Activated naive CD8-positive, alpha-beta T cell treated with anti-CD3 and anti-CD28 coated beads, Interleukin-2, amount 50 U/mL, for 16 hours (primary cell): ENCODE measurements around the gene AK2.
"Not testable (repeated sequence)": the region's sequence is repeated elsewhere in the genome, so short reads cannot be mapped to it uniquely, and the experiment has no call there.

Source experiments
- DNase-seq: peaks from one replicate; pipeline ENCODE4 v3.0.0-alpha.2; 2020; ENCODE audit warnings: low read depth, low spot score

Gene AK2

GRCh38 chr1:33036526-33037503, at the start of gene AK2:
AK2 (minus strand) TSS chr1:33036883; CDS start chr1:33036828, 55 bp downstream.
- peak; percentile 84 for DNase-seq

GRCh38 chr1:33086384-33086850, 49.7 kb upstream of the AK2 start:
- DNase-seq = no peak

- no peak for DNase-seq
Measured at GRCh38 chr1:33085332-33085731, 48.6 kb upstream of the AK2 start.

- DNase-seq = no peak
Measured at GRCh38 chr1:33082575-33083108, 46.0 kb upstream of the AK2 start.

GRCh38 chr1:33081554-33082305, 45.0 kb upstream of the AK2 start:
- no peak for DNase-seq

- peak; percentile 94 for DNase-seq
Measured at GRCh38 chr1:33080885-33081553, 44.3 kb upstream of the AK2 start, which contains the start of gene AZIN2. AZIN2 (plus strand) TSS chr1:33081153; CDS start chr1:33082250, 1,097 bp downstream.

GRCh38 chr1:33080373-33080772, 43.7 kb upstream of the AK2 start:
- no peak for DNase-seq

GRCh38 chr1:33078030-33078591, 41.4 kb upstream of the AK2 start:
- DNase-seq = no peak

- DNase-seq = no peak
Measured at GRCh38 chr1:33074193-33074945, 37.7 kb upstream of the AK2 start.

- no peak for DNase-seq
Measured at GRCh38 chr1:33072707-33073106, 36.0 kb upstream of the AK2 start.

GRCh38 chr1:33070628-33071027, 33.9 kb upstream of the AK2 start:
- no peak for DNase-seq

GRCh38 chr1:33068108-33068507, 31.4 kb upstream of the AK2 start:
- DNase-seq = not testable (repeated sequence)

- DNase-seq = not testable (repeated sequence)
Measured at GRCh38 chr1:33066477-33066876, 29.8 kb upstream of the AK2 start.

GRCh38 chr1:33065301-33065700, 28.6 kb upstream of the AK2 start:
- DNase-seq = no peak

- DNase-seq = not testable (repeated sequence)
Measured at GRCh38 chr1:33064284-33064683, 27.6 kb upstream of the AK2 start.

GRCh38 chr1:33061834-33062233, 25.2 kb upstream of the AK2 start:
- no peak for DNase-seq

GRCh38 chr1:33060579-33061083, 23.9 kb upstream of the AK2 start:
- DNase-seq = no peak

- no peak for DNase-seq
Measured at GRCh38 chr1:33057095-33057494, 20.4 kb upstream of the AK2 start.

GRCh38 chr1:33056426-33056825, 19.7 kb upstream of the AK2 start:
- DNase-seq = no peak
